Endometrial microvascular endothelial cells (primary cell): ENCODE data around the gene ZNF474. TPM values are rescaled to one million over a fixed set of nuclear protein-coding genes. Genes with fewer than 3 reads are reported as not detected.

Source experiments
- in situ Hi-C: cut with HindIII; loops from 2 replicates; pipeline ENCODE4 v1.10.0; 2017; ENCODE audit warnings: low sequenced_read_pairs, low pct_unique_long_range_greater_than_20kb; ENCODE audit errors: inconsistent ontology term
- total RNA-seq: library from RNA; depleted of rRNA; stranded (reverse); fragments of >200 nt; gene quantifications from one replicate; pipeline ENCODE4 v1.2.3, GENCODE V29; 2015; ENCODE audit errors: inconsistent ontology term

ZNF474 gene
- total RNA-seq, 1 donor from 2014 or later, result not detected

- in situ Hi-C loops, result no loop called here
These were observed 20.2 kb downstream of the ZNF474 start for GRCh38 chr5:122149321-122150090.

DNA sequence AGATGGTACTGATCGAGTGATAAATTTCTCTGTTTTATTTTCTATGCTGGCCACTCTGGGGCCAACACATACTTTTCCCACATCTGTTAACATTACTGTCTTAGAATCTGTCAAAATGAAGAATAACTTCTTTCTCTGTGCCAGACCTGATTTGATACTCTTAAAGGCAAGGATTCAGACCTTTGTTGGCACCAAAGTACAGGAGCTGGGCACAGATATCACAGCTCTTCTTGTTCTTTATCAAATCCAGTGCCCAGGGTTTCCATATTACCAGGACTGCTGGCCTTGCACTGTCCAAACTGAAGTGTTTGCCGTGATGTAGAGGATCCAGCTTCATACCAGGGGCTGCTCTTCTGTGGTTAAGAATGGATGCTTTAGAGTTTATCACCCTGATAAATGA, 20.9 kb downstream of the ZNF474 start:
- in situ Hi-C loops, result no loop called here

- in situ Hi-C loops, result no loop called here
These were observed 22.3 kb downstream of the ZNF474 start for GRCh38 chr5:122151640-122152039.

DNA sequence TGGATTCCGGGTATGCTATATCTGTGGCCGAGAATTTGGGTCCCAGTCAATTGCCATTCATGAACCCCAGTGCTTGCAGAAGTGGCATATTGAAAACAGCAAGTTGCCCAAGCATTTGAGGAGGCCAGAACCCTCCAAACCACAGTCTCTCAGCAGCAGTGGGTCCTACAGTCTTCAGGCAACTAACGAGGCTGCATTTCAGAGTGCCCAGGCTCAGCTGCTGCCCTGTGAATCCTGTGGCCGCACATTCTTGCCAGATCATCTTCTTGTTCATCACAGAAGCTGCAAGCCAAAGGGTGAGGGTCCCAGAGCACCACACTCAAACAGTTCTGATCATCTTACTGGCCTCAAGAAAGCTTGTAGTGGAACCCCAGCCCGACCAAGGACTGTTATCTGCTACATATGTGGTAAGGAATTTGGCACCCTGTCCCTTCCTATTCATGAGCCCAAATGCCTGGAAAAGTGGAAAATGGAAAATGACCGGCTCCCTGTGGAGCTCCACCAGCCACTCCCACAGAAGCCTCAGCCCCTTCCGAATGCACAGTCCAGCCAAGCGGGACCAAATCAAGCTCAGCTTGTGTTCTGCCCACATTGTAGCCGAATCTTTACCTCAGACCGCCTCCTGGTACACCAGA, 23.0 kb downstream of the ZNF474 start:
- in situ Hi-C loops, result no loop called here

DNA sequence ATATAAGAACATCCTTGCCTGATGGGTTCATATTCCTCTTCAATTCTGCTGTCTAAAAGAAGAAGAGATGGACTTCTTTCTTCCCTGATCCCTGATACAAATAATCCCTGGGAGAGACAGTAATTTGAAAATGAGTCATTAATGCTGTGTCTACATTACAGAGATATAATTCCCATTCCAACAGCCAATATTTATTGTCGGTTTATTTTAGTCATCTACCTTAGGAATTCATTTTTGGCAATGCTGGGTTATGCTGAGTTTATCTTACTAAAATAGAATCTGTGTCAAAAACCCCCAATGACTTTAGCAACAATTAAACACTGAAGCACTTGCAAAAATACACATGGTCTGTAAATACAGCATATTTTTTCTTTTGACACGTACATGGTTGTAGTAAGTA, 23.9 kb downstream of the ZNF474 start:
- in situ Hi-C loops, result no loop called here

DNA sequence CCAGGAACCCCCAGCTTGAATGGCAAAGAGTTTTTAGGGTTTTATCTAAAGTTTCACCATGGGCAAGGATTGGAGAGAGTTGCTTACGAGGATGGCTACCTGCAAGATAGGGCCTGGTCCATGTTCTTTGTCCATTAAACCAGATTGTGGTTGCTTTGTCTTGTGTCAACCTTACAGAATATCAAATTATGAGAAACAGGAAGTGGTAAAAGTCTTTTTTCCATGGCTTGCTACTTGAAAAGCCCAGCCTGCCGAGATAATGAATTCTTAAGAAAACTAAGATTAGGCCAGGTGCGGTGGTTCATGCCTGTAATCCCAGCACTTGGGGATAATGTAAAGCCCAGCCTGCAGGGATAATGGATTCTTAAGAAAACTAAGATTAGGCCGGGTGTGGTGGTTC, 24.4 kb downstream of the ZNF474 start:
- in situ Hi-C loops, result no loop called here

DNA sequence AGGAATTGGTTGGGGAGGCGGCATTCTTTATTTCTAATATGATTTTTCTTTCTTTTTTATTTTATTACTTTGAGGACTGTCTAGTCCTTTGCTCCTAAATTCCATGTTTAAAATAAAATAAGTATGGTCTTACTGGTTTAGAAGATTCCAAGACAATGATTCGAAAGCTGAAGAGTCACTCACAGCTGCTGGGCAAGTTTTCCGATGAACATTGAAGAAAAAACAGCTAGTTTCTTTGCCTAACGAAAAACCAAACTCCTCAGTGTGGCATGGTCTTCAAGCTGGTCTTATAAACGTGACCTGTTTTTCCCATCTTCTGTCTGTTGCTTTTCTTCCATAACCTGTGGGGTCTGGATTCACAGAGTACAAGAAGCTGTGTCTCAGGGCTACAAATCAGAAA, 25.1 kb downstream of the ZNF474 start:
- in situ Hi-C loops, result no loop called here

GRCh38 chr5:122154910-122155309, 25.6 kb downstream of the ZNF474 start:
- in situ Hi-C loops, result no loop called here

DNA sequence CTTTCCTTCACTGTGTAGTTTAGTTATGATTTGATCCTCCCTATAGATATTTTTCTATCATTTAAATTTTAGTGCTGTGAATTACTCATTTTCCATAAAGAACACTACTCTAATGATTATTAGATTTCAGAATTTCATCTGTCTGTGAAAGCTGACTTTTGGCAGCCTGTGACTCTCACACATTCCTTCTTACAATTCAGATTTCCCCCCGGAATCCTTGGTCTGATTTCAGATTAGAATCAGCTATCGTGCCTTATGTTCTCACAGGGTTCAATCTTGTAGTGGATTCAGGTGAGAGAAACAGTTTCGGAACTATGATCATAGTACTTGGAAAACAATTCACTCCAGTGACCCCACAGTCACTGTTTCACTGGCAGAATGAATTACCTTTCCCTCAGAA, 26.2 kb downstream of the ZNF474 start:
- in situ Hi-C loops, result no loop called here

DNA sequence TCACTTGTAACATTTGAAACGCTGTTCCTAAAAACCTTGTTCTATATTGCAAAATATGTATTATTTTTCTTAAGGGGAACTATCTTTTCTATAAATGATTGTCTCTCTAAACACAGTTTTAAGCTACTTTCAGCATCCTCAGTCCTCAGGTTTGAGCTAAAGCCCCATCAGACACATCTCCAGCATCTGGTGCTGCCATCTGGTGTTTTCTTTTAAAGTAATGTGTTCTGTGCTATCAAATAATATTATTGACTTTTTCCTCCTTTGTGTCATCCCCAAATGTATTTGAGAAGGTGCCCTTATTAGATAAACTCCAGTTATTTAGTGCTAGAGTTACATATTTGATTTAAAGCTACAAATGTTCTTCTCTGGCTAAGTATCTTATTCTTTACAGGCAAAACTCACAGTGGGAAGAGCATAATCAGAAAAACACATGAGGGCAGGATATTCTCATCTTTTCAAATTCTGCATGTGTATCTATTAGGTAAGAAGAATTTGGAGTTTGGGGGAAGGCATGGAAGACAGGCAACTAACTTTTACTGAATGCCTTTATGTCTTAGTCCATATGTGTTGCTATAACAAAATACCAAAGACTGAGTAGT, 27.5 kb downstream of the ZNF474 start:
- in situ Hi-C loops, result no loop called here

GRCh38 chr5:122162100-122162638, 32.8 kb downstream of the ZNF474 start:
- in situ Hi-C loops, result no loop called here

- in situ Hi-C loops, result no loop called here
These were observed 34.0 kb downstream of the ZNF474 start for GRCh38 chr5:122163121-122164069.

GRCh38 chr5:122164070-122164435, 34.7 kb downstream of the ZNF474 start:
- in situ Hi-C loops, result no loop called here

DNA sequence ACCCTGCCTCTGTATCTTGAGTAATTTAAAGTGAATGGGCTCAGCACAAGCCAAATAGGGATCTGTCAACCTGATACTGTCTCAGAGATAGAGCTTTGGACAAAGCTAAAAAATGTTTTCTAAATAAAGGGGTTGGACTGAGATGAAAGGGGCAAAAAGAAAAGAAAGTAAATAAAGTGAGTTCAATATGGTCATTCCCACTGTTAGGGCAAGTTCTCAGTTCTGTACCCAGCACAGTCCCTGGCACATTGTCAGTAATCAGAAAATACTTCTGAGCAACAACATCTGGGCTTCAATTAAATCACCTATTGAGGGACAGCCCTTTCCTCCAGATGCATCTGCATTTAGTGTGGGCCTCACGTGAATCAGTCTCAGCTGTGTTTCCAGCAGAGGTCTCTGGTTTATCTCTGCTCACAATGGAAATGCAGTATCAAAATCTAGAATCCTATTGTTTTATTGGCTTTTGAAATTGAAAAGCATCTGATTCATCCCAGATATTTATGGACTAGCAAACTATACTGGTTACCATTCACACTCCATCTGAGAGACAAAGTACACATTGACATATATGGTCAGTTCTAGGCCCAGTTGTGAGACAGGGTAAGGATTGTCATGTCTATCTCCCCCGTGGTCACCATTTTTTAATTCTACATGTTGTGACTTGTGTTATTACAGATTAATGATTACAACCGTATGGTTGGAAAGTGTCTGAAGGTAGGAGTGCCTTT, 35.6 kb downstream of the ZNF474 start:
- in situ Hi-C loops, result no loop called here

- in situ Hi-C loops, result no loop called here
These were observed 36.3 kb downstream of the ZNF474 start for GRCh38 chr5:122165559-122166078.

DNA sequence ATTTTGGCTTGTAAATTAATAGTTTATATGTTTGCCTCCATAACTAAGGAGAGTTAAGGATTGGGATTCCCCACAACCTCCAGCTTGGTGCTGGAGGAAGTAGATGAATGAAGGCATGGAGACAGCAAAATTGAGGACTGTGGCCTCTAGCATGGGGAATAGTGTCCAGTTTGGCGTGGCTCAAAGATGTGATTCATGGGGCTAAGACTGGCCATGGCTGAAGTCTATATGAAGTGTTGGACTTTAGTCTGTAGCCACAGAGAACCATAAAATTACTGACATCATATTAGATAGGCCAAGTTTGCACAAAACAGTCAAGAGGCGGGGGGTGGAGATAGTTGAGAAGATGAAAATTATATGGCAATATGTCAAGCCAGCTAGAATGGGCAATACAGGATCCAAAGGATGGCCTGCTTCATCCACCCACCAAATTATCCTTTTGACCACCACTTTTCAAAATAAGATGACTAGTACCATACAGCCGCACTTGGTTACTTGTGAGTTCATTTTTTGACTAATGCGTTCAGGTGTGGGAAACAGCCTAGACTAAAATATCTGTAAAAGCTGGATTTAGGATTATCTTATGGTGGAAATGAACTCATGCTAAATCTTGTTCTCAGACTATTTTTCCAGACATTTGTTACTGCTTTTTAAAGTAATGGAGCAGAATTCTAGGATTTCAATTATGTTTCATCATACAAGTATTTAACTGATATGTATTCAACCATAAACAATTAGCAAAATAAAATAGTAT, 40.2 kb downstream of the ZNF474 start:
- in situ Hi-C loops, result no loop called here

GRCh38 chr5:122170620-122171019, 41.3 kb downstream of the ZNF474 start:
- in situ Hi-C loops, result no loop called here
